ENCODE results near the gene ADIPOR2.

Gene ADIPOR2

GRCh38 chr12:1832801-1833595 is 142.1 kb downstream of the ADIPOR2 start:
- DNase-seq = no peak

GRCh38 chr12:1833596-1834028 is 142.7 kb downstream of the ADIPOR2 start:
- DNase-seq = no peak

GRCh38 chr12:1834186-1834925 is 143.5 kb downstream of the ADIPOR2 start:
- DNase-seq = no peak

DNA sequence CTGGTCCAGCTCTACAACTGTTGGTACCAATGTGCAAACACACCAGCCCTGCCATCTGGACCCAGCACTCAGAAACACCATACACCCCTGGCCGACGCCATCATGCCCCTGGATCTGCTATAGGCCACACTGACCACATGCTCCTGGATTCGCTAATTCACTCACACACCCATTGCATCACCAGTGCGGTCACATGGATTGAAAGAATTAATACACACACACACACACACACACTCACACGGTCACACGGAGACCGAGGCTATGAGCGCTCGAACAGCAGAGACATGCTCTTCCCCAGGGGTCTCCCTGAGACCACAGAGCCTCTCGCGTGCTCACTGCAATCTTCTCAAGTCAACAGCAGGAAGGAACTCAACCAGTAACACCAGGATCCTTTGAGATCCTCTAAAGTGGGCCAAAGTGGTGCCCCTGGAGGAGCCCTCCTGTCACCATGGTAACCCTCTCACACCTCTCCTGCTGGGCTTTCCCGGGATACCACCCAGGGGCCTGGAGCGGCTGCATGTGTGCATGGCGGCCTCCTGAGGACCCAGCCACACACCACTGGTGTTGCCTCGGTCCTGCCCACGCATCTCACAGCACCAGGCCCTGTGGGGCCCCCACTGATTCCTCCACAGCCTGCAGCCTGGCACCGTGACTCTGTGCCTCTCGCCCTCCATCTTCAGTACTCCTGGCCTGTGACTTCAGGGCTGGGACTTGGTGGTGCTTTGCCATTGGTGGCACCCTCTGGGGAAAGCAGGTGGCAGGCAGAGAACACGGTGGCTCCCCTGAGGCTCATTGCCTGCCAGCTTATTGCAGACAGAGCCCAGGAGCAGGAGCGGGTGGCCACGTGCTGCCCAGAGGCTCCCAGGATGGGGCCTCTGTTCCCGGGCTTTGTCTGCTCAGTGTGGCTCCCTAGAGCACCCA is 144.6 kb downstream of the ADIPOR2 start:
- DNase-seq = peak; percentile 33

GRCh38 chr12:1836241-1836803 is 145.5 kb downstream of the ADIPOR2 start:
- DNase-seq = no peak

GRCh38 chr12:1836854-1837421 is 146.1 kb downstream of the ADIPOR2 start:
- DNase-seq = peak; percentile 89

GRCh38 chr12:1837541-1838204 is 146.8 kb downstream of the ADIPOR2 start:
- no peak for DNase-seq
